Embryonic facial prominence (tissue), 1 donor: ENCODE results near the gene ATP1B4.
"Not testable (repeated sequence)": the region's sequence is repeated elsewhere in the genome, so short reads cannot be mapped to it uniquely, and the experiment has no call there.

Experiments used
- DNase-seq: peaks from one replicate; pipeline ENCODE4 v3.0.0-alpha.2; 2016; ENCODE audit errors: extremely low spot score

ATP1B4 gene

DNA sequence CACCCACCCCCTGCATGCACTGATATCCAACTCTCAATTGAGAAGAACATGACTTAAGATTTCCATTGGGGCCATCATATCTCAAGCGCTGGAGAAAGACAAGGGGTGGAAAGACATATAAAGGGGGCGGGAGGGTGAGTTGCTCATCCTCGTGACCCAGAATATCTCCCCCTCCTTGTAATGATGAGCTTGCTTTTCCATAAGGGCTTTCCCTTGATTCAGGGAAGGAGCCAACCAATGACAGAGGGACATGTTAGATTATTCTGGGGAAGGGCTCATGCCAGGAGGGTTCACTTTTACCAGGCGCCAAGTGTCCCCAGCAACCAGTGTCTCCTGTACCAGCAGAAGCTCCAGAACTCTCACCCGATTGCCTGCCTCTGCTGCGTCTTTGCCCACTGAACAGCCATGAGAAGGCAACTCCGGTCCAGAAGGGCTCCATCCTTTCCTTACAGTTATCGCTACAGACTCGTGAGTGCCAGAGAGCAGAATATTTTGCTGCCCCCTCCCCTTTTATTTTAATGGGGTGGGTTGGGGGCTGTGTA is at the start of gene ATP1B4:
TSS of gene ATP1B4 (plus strand) at position 326 of the 542 bp plus-strand sequence. CDS start at position 406, 80 bp downstream.
- no peak for DNase-seq

DNA sequence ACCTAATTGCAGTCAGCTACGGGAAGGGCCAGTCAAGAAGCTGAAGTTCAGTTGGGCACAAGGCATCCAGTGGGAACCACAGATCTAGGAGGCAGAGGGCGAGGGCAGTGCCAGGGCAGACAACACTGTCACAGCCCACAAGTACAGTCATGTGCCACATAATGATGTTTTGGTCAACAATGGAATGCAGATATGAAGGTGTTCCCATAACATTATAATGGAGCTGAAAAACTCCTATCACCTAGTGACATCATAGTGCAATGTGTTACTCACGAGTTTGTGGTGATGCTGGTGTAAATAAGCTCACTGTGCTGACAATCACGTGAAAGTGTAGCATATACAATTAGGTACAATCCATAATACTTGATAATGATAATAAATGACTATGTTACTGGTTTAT is 46.1 kb upstream of the ATP1B4 start:
- DNase-seq: no peak

DNA sequence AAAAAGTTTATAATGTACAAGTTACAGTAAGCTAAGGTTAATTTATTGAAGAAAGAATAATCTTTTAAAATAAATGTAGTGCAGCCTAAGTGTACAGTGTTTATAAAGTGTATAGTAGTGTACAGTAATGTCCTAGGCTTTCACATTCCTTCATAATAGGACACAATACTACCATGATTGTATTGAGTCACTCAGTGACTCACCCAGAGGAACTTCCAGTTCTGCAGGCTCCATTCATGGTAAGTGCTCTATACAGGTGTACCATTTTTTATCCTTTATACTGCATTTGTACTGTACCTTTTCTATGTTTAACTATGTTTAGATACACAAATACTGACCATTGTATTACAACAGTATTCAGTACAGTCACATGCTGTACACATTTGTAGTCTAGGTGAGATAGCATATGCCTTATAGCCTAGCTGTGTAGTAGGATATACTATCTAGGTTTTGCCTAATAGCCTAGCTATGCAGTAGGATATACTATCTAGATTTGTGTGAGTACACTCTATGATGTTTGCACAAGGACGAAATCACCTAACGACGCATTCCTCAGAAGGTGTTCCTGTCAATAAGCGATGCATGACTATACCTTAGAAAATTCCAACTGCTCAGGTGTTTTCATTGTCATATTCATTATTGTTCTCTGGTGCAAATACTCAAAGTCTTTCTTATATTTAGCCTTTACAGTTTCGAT is 45.2 kb upstream of the ATP1B4 start:
- no peak for DNase-seq

DNA sequence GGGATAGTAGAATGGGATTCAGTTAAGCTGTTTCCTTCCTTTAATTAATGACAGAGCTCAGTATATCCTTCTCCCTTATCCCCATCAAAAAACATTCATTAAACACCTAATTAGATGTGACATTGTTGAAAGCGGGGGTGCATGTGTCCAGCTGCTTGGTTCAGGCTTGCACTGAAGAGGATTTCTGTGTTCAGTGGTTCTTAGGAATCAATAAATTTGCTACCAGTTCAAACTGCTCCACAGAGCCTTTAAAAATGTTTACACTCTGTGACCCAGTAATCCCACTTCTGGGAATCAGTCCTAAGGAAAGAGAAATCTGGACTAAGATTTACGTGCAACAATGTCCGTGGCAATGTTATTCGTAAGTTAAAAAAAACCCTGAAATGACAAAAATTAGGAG is 43.5 kb upstream of the ATP1B4 start:
- DNase-seq: no peak

DNA sequence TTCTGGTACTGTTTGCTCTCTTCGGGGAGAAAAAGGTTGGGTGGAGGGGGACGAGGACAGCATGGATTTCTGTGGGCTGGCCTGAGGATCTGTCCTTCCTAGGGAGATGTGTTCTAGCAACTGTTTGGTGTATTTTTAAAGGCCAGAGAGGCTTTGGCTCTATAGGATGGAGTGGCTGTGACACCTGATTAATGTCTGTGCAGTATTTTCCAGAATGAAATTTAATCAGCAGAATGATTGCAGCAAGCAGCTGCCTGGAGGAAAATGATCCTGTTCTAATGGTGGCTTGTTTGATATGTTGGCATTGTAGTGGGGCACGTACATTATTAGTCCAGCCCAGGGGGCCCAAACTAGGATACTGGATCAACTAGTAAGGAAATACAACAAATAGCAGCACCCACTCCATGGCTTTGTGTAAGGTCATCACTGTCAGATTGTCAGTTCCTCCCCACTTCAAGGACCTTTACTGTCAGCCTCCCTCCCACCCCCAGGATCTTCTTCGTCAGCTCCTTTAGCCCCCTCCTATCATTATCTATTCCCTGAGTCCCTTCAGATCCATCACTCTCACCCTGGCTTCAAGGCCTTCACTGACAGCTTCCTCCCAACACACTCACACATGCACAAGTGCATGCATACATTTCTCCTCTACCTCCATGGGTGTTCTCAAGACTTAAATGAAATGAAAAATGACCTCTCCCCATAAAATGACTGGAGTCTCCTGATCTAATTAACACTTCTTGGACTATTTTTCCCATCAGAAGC is 40.2 kb upstream of the ATP1B4 start:
- no peak for DNase-seq

DNA sequence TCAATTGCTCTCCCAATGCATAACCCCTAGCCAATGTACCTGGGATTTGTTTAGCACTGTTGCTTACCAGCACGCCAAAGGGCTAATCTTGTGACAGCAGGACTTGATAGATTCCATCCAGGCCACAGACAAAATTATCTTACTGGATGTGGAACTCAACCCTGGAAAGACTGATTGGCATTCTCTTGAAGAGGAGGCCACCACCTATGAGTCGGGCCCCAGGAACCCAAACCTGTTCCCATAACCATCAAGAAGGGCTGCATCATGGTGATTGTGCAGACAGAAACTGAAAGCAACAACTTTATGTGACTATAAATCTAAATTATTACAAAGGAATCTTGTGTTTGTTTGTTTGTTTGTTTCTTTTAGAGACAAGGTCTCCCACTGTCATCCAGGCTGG is 30.8 kb upstream of the ATP1B4 start:
- no peak for DNase-seq

DNA sequence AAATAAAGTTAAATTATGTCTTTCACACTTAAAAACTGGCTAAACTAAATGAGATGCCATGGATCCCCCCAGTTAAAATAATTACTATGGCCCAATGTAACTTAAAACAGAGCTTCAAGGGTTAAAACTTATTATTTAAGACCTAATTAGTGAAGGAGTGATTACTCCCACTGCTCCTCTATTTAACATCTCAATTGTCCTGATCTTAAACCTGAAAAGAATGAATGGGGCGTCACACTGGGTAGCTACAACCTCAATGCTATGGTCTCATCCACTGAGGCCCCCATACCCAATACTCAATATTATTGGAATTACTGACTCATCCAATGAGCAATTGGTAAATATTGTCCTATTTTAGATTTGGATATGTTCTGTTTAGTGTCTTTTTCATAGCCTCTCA is 29.5 kb upstream of the ATP1B4 start:
- no peak for DNase-seq

DNA sequence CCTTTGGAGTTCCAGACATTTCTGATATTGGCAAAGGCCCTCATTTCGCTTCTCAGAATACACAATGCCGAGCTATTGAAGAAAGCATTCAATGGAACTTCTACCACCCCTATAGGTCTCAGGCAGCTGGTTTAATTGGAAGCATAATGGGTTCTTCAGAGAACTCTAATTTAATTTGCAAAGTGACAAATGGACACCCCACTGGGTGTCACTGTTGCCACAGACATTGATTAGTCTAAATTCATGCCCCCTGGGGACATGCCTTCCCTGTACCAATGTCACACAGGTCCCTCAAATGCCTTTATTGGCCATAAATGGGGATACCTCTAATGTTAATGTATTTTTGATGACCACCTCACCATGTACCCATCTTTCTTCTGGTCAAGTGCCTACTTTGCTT is 27.7 kb upstream of the ATP1B4 start:
- DNase-seq: no peak

DNA sequence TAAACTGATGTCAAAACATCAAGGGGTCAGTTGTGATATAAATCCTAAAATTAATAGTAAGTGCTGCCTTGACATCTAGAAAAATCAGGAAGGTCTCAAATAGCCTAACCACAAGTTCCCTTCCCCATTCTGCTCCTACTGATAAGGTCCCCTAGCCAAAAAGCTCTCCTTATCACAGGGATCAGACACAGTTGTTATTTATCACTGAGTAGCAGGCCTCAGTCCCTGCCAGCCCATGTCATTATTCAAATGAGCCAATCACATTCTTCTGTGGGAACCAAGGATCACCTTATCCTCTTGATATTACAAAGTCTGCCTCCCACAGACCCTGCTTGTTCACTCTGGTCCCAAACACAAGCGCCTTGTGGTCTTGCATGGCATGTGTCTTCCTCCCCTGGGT is 27.3 kb upstream of the ATP1B4 start:
- DNase-seq: no peak

DNA sequence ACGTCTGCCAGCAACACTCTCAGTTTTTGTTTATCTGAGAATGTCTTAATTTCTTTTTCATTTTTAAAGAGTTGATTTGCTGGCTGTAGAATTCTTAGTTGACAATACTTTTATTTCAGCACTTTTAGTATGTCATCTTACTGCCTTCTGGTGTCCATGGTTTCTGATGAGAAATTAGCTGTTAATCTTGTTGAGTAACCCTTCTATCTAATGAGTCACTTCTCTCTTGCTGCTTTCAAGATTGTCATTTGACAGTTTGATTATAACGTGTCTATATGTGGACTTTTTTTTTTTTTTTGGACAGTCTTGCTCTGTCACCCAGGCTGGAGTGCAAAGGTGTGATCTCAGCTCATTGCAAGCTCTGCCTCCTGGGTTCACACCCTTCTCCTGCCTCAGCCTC is 26.6 kb upstream of the ATP1B4 start:
- DNase-seq: no peak

DNA sequence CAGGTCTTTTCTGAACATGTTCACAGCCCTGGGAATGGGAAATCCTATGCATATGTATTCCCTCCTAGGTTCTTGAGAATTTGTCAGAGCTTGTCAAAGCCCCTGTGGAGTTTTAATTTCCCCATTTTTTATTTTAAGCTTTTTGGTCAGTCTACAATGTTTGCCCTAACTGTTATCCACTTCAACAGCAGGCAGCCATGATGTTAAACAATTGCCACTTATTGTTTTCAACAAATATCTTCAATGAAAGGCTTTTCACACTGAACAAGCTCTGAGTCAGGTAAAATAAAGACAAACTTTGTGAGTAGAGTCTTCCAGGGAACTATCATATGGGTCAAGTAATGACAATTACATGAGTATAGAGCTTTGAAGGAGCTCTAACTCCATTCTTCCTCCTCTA is 25.0 kb upstream of the ATP1B4 start:
- DNase-seq: no peak

DNA sequence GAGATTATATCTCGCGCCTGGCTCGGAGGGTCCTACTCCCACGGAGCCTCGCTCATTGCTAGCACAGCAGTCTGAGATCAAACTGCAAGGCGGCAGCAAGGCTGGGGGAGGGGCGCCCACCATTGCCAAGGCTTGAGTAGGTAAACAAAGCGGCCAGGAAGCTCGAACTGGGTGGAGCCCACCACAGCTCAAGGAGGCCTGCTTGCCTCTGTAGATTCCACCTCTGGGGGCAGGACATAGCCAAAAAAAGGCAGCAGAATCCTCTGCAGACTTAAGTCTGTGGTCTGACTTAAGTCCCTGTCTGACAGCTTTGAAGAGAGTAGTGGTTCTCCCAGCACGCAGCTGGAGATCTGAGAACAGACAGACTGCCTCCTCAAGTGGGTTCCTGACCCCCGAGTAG is 17.3 kb upstream of the ATP1B4 start:
- not testable (repeated sequence) for DNase-seq

DNA sequence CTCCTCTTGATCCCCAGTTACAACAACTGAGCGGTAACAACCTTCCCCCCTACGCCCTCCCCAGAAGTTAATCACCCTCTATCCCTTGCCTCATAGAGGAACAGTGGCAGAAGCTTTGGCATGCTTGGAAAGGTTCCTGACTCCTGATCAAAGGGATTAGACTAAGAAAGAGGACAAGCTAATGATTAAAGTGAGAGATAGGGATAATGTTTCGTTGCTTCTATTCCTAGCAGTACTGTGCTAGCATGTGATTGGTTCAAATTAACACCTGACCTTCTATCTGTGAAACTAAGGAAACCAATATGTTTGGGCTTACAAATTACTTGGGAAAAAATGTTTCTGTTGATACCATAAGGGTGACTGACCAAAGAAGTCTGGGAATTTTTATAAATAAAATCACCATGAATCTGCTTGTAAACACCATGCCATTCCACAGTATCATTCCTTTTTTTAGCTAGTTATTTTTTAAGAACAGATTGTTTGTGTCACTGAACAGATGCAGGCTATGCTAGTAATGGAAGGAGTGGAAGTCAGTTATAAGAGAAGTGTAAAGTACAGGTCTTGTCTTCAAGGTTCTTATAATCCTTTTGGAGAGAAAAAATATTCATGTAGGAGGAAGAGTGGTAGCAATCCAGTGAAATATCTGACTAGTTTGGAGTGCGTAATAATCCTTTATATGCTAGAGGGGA is 11.3 kb upstream of the ATP1B4 start:
- no peak for DNase-seq

DNA sequence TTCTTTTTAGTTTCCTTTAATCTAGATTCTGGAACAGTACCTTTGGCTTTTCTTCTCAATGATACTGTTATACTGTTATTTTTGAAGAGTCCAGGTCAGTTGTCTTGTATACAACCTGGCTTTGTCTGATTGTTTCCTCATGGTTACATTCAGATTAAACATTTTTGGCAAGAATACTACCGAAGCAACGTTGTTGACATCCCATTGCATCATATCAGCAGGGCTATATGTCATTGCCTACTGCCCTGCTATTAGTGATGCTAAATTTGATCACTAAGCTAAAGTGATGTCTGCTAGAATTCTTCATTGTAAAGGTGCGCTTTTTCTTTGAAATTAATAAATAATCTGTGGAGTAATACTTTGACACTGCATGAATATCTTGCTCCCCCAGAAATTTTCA is 5.8 kb upstream of the ATP1B4 start:
- no peak for DNase-seq

DNA sequence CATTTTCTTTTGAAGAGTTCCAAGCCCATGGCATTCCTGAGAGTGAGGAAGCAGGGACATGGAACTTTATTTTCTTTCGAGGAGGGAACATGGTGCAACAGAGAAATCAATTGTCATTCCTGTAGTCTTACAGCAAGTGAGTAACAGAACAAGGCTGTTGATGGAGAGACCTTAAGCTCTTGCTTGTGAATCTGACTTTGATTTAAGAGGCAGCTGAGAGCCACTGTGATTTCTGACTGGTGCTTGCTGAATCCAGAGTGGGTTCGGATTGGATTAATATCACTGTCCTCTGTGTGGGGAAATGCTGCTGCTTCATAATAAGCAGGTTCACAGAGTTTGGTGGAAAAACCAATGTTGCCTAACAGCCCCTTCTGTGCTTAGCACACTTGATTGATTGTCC is 4.7 kb upstream of the ATP1B4 start:
- DNase-seq: no peak

DNA sequence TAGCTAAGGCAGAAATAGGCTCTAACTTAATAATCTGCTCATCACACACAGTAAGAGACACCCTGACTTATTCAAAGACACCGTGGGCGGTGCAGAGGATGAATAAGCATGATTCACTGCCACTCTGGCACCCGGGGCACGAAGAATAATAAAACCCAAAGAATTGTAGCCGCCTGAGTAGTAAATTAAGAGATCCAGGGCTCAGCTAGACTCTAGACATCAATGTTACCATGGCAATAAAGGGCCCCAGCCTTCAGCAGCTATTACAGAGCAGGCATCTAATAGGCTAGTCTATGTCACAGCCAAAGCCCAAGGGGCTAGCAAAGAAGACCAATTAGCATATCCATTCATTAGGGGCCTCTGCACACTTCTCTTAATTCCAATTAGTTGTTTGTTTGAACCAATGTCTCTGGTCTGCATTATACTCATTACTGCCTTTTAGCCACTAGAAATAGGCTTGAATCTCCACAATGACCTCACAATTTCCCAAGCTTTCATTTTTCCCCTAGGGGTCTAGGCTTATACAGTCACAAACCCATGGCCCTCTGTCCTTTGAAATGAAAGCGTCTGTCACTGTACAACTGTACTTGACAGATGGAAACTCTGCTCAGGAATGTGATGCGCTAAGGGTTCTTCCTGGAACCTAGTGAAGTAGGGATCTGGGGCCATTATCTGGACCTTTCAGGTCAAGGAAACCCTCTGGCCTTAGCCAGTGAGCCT is 3.0 kb upstream of the ATP1B4 start:
- DNase-seq: no peak

DNA sequence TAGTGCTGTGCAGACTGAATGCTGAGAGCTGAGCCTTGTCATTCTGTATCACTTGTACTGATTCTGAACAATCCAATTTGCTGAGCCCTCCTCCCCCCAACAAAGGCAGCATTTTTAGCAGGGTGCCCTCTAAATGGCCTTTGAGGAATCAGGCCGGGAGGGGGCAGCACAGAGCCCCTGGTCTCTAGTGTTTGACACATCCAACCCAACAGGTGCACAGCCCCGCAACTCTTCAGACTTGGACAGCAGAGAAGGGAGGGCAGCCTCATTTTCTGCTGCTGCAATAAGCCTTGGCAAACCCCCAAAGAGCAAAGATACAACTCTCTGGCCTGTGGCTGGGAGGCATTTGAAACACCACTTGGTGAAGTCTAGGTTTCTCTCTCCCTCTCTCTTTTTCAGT is 3.4 kb downstream of the ATP1B4 start:
- no peak for DNase-seq

DNA sequence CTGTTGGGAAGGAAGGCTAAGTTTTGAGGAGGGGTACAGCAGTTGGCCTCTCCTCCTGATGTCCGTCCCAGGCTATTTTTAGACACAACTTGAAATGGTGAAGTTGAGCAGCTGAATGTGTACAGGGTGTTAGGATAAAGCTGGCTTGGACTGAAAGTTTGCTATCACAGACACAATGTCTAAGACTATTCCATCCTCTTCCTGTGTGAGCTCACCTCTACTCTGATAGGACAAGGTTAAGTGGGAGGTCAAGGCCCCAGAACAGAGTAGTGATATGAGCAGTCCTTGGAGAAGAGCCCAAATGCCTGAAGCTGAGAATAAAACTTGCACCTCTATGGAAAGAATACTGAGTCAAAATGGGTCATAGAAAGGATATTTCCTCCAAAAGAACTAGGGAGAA is 4.1 kb downstream of the ATP1B4 start:
- DNase-seq: no peak

DNA sequence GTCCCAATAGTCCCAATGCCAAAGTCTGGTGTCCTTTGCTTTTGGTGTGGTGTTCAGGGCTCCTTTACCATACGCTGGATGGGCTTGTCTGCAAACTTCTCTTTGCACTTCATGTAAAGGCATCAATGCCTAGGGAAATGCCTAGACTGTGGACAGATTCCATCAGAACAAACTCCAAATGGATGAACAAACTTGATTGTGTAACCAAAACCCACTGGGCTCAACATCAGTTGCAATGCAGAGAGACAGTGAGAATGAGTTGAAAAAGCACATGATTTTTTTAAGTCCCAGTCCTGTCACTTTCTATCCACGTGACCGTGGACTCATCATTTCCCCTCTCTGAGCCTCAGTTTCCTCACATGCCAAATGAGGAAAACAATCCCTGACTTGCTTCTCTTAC is 4.9 kb downstream of the ATP1B4 start:
- no peak for DNase-seq

DNA sequence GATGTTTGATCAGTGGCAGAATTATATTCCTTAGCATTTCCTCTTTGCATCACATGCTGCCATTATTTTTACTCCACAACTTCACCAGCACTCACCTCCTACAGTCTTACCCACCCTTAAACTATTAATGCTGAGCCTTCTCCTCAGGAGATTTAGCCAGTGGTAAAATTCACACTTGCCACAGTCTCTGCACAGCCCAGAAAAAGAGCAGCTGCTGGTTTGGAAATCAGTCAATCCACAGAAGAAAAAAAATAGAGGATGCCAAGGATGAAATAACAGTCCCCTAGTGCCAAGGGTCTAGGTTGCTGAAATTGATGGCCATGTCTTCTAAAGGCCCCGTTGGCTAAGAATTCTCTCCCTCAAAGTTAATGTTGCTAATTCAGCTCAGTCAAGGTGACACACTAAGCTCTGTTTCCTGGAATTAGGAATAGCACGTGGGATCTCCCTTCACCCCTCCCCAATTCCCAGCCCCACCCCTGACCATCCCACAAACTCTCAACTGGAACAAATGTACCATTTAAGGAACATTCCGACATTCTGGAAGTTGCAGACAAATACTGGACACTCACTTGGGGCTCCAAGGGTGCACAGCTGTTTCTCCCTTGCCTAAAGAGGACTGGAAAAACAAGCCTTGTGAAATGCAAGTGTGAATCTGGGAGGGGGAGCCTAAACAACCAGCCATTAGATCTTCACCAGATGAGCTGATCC is 5.7 kb downstream of the ATP1B4 start:
- DNase-seq: no peak

DNA sequence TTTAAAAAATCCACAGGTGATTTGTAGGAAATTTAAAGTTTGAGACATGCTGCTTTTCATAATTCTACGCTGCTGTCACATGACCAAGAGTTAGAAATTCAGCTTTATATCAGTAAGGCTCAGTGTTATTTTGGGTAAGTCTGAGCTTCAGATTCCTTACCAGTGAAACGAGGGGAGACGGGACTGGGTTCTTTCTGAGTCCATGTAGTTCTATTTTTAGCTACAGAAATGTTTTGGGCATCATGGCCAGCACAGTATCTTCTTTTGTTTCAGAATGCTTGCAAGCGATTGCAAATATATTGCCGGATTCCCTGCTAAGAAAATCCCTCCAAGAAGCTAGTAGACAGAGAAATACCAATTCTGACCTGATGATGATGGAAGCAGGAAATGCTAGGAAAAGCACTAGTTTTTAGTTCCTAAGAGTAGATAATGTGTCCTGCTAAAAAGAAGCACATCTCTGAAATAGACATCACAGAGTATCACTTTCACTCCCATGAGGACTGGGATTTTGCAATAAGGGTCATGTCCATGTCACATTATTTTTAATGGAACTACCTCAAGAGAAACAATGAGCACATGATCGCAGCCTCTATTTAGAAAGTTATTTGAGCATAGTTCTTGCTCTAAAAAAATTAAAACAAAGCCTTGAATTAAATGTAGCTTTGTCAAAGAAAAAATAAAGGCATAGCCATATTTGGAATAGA is 10.9 kb downstream of the ATP1B4 start:
- no peak for DNase-seq
